H1 (cell line): ENCODE measurements around the gene TSPAN1. TPM values are rescaled to one million over a fixed set of nuclear protein-coding genes. Genes with fewer than 3 reads are reported as not detected.
A peak's percentile ranks its signal among the peaks of the same experiment; 100 is the strongest.

Experiments
- CTCF ChIA-PET: fragments of 300-600 bp; sonication (Branson Sonifier 250); formaldehyde crosslinking; loops from one replicate; lab custom pipeline; 2021; ENCODE audit not compliant: partially characterized antibody; lab: Charles Lee
- POLR2A ChIA-PET: fragments of 300-600 bp; sonication (Branson Sonifier 250); formaldehyde crosslinking; loops from one replicate; lab custom pipeline; 2021; ENCODE audit warnings: inconsistent platforms; ENCODE audit not compliant: partially characterized antibody; lab: Charles Lee
- DNase-seq, 2 experiments: peaks; one replicate each; pipeline versions ENCODE4 v3.0.0 to v3.0.0-alpha.2; 2010 to 2022; ENCODE audit warnings: low spot score in 2 of 2, low read depth in 1 of 2, mixed read lengths in 1 of 2
- FAIRE-seq: peaks from 2 replicates; lab custom pipeline; 2011; peaks lifted over from hg19 to GRCh38; lab: Jason Lieb, UNC
- H2AFZ ChIP-seq: 2 replicates; pipeline ENCODE4 v1.8.1; 2012; ENCODE audit warnings: low read length, inconsistent platforms
- H2AK5ac ChIP-seq: 2 replicates; pipeline ENCODE4 v1.6.1; 2013; ENCODE audit warnings: low read depth, low read length
- H2BK120ac ChIP-seq: replicated peaks from 2 replicates; pipeline ENCODE3; 2013; ENCODE audit warnings: low read depth, low read length, inconsistent platforms
- H2BK12ac ChIP-seq: 2 replicates; pipeline ENCODE4 v1.6.1; 2013; ENCODE audit warnings: low read depth, low read length
- H2BK15ac ChIP-seq: 2 replicates; pipeline ENCODE4 v1.6.1; 2013; ENCODE audit warnings: low read length
- H2BK20ac ChIP-seq: 2 replicates; pipeline ENCODE4 v1.6.1; 2013; ENCODE audit warnings: low read length
- H2BK5ac ChIP-seq: 2 replicates; pipeline ENCODE4 v1.6.1; 2013; ENCODE audit warnings: low read depth, low read length
- H3K14ac ChIP-seq: 2 replicates; pipeline ENCODE4 v1.6.1; 2013; ENCODE audit warnings: inconsistent platforms; ENCODE audit not compliant: insufficient read length
- H3K18ac ChIP-seq: 2 replicates; pipeline ENCODE4 v1.6.1; 2013; ENCODE audit warnings: low read length; ENCODE audit errors: extremely low read depth
- H3K23ac ChIP-seq: 2 replicates; pipeline ENCODE4 v1.6.1; 2013; ENCODE audit warnings: inconsistent platforms; ENCODE audit not compliant: insufficient read length
- H3K23me2 ChIP-seq: 2 replicates; pipeline ENCODE4 v1.6.1; 2013; ENCODE audit warnings: low read depth, low read length
- H3K27ac ChIP-seq: 2 replicates; pipeline ENCODE4 v1.6.1; 2011; ENCODE audit warnings: low read depth, low read length, inconsistent platforms
- H3K27me3 ChIP-seq, 4 experiments: replicated peaks in 1 of 4; 1 replicate in 1 of 4; 2 replicates in 3 of 4; pipeline versions ENCODE4 v1.6.1 to v1.8.1; 2011 to 2013; ENCODE audit warnings: low read length in 3 of 4, mild to moderate bottlenecking in 3 of 4, inconsistent platforms in 2 of 4, mixed read lengths in 2 of 4, moderate library complexity in 1 of 4; ENCODE audit not compliant: control insufficient read depth in 3 of 4, insufficient read depth in 3 of 4; ENCODE audit errors: extremely low read depth in 1 of 4
- H3K36me3 ChIP-seq, 4 experiments: 2 replicates each; pipeline versions ENCODE4 v1.6.1 to v1.8.1; 2011 to 2013; ENCODE audit warnings: mild to moderate bottlenecking in 4 of 4, low read length in 3 of 4, moderate library complexity in 2 of 4, control low read depth in 1 of 4, inconsistent platforms in 1 of 4; ENCODE audit not compliant: insufficient read depth in 4 of 4, control insufficient read depth in 2 of 4
- H3K4ac ChIP-seq: replicated peaks from 2 replicates; pipeline ENCODE3; 2013; ENCODE audit warnings: low read length, low read depth, mixed read lengths, inconsistent platforms; ENCODE audit not compliant: insufficient read length
- H3K4me1 ChIP-seq, 4 experiments: replicated peaks in 1 of 4; 1 replicate in 1 of 4; 2 replicates in 3 of 4; pipeline versions ENCODE4 v1.6.1 to v1.8.1; 2011 to 2013; ENCODE audit warnings: low read length in 3 of 4, inconsistent platforms in 2 of 4, mixed read lengths in 1 of 4; ENCODE audit not compliant: insufficient read depth in 4 of 4, control insufficient read depth in 3 of 4
- H3K4me2 ChIP-seq, 2 experiments: 2 replicates each; pipeline versions ENCODE4 v1.6.1 to v1.8.1; 2011 to 2013; ENCODE audit warnings: low read depth in 2 of 2, low read length in 2 of 2, control low read depth in 1 of 2, inconsistent platforms in 1 of 2, mild to moderate bottlenecking in 1 of 2; ENCODE audit not compliant: insufficient read depth in 1 of 2
- H3K4me3 ChIP-seq, 4 experiments: fragments of 200-600, 300-600 bp in 1 of 4; sonication (generic), shearing (Covaris generic), sonication (Bioruptor Twin) in 1 of 4; 2 replicates each; pipeline versions ENCODE4 v1.5.1 to v1.8.1; 2011 to 2016; ENCODE audit warnings: low read length in 4 of 4, low read depth in 3 of 4, control low read depth in 2 of 4, inconsistent platforms in 2 of 4, mild to moderate bottlenecking in 2 of 4, mixed read lengths in 1 of 4, moderate library complexity in 1 of 4; ENCODE audit not compliant: insufficient read depth in 2 of 4; ENCODE audit errors: extremely low read depth in 1 of 4
- H3K56ac ChIP-seq: replicated peaks from 2 replicates; pipeline ENCODE3; 2013; ENCODE audit warnings: low read depth, mild to moderate bottlenecking, mixed read lengths, low read length, inconsistent platforms; ENCODE audit not compliant: insufficient read length
- H3K79me1 ChIP-seq: 2 replicates; pipeline ENCODE4 v1.6.1; 2013; ENCODE audit warnings: low read depth, low read length, control low read depth
- H3K79me2 ChIP-seq, 2 experiments: 2 replicates each; pipeline versions ENCODE4 v1.6.1 to v1.8.1; 2012 to 2013; ENCODE audit warnings: low read length in 2 of 2, mild to moderate bottlenecking in 2 of 2, inconsistent platforms in 1 of 2; ENCODE audit not compliant: insufficient read depth in 2 of 2, control insufficient read depth in 1 of 2
- H3K9ac ChIP-seq, 4 experiments: replicated peaks in 1 of 4; 1 replicate in 1 of 4; 2 replicates in 3 of 4; pipeline versions ENCODE4 v1.6.1 to v1.8.1; 2011 to 2013; ENCODE audit warnings: low read depth in 3 of 4, low read length in 3 of 4, control low read depth in 2 of 4, mild to moderate bottlenecking in 2 of 4, moderate library complexity in 2 of 4, inconsistent platforms in 1 of 4; ENCODE audit errors: extremely low read depth in 1 of 4
- H3K9me3 ChIP-seq, 2 experiments: 2 replicates each; pipeline versions ENCODE4 v1.6.1 to v1.8.1; 2012 to 2013; ENCODE audit warnings: mild to moderate bottlenecking in 2 of 2, moderate library complexity in 2 of 2, control low read depth in 1 of 2, inconsistent platforms in 1 of 2, low read depth in 1 of 2, low read length in 1 of 2, mixed read lengths in 1 of 2; ENCODE audit not compliant: insufficient read depth in 2 of 2
- H4K20me1 ChIP-seq, 2 experiments: replicated peaks in 1 of 2; 2 replicates each; pipeline versions ENCODE3 to v1.8.1; 2011 to 2013; ENCODE audit warnings: inconsistent platforms in 2 of 2, low read length in 2 of 2, mild to moderate bottlenecking in 1 of 2; ENCODE audit not compliant: insufficient read depth in 2 of 2, control insufficient read depth in 1 of 2
- H4K5ac ChIP-seq: 2 replicates; pipeline ENCODE4 v1.6.1; 2013; ENCODE audit warnings: low read length, low read depth, mixed read lengths, inconsistent platforms; ENCODE audit not compliant: insufficient read length
- H4K8ac ChIP-seq: 2 replicates; pipeline ENCODE4 v1.8.0; 2013; ENCODE audit warnings: mild to moderate bottlenecking, moderate library complexity, low read length, inconsistent platforms; ENCODE audit not compliant: insufficient read depth; ENCODE audit errors: extremely low read depth
- H4K91ac ChIP-seq: replicated peaks from 2 replicates; pipeline ENCODE3; 2013; ENCODE audit warnings: low read length, mixed read lengths, inconsistent platforms; ENCODE audit not compliant: insufficient read length
- BRCA1 ChIP-seq: IDR thresholded peaks from 2 replicates; pipeline ENCODE4 v1.6.1; 2012; ENCODE audit warnings: low read depth, low read length, improper control_type of control experiment
- CHD1 ChIP-seq: IDR thresholded peaks from 2 replicates; pipeline ENCODE4 v1.6.1; 2012; ENCODE audit warnings: low read depth, low read length, improper control_type of control experiment
- WGBS, 2 experiments: shearing (Covaris generic) in 1 of 2; methylation state at CpG; one replicate each; pipeline versions ENCODE4 v1.1.6 to v1.1.7; 2013 to 2015; ENCODE audit warnings: low lambda C conversion rate in 2 of 2, mixed read lengths in 2 of 2, inconsistent platforms in 1 of 2, low coverage in 1 of 2, missing lambda C conversion rate in 1 of 2; ENCODE audit not compliant: insufficient replicate concordance in 2 of 2, insufficient coverage in 1 of 2, insufficient read length in 1 of 2; ENCODE audit errors: extremely low coverage in 1 of 2, missing lambda C conversion rate in 1 of 2; 5-methylcytosine and 5-hydroxymethylcytosine counted together
- polyA plus RNA-seq, 7 experiments: library from polyadenylated mRNA; depleted of rRNA in 3 of 7; stranded (reverse) in 5 of 7; unstranded in 2 of 7; fragments of >200 nt in 5 of 7; fragments of 200-250 nt in 2 of 7; gene quantifications; 1 replicate in 5 of 7; 2 replicates in 1 of 7; 4 replicates in 1 of 7; pipeline versions ENCODE4 v1.2.1 to v1.2.3, GENCODE V29; 2011 to 2013; ENCODE audit warnings: missing spikeins in 2 of 7, mixed read lengths in 2 of 7
- total RNA-seq: library from RNA; stranded (reverse); fragmentation: NEBNext Ultra II Directional; extraction: Animal tissue kit (Norgen Biotek cat#: 25700); gene quantifications from 2 replicates; pipeline ENCODE4 v1.2.1, GENCODE V29; 2021

The TSPAN1 gene
- total and polyA plus RNA-seq, 2 of the 8 experiments (the other 6 are each of a cell fraction or from before 2014, with no cell fraction given), result 0.05 TPM; not detected in 1

DNA sequence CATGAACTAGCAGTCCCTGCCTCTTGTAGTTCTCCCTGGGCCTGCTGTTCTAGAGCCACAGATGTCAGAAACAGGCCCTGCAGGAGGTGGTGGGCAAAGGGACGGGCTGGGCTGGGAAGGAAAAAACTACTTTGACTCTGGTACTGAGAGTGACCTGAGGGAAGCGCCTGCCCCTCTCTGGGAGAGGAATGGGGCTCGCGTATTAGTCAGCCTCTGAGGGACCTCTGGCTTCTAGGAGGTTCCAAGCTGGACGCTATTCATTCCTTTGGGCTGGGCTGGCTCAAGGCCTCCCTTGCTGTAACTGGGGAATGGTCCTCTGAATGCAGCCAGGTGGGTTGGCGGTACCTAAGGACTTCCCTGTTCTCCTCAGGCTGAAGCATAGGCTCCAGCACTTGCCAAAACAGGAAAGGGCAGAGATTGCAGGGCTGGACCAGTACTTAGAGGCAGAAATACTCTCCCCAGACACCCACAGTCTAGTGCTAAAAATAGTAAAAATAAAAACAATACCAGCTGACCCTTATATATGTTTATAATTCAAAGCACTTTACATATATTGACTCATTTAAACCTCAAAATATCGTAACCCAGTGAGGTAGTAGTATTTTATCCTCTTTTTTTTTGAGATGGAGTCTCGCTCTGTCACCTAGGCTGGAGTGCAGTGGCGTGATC is 16.3 kb downstream of the TSPAN1 start:
- Histone ChIP-seq H2BK15ac (no peak overlapping the region), H3K27ac (no peak overlapping the region), H2BK120ac (no peak overlapping the region), H3K14ac (no peak overlapping the region), H3K23me2 (no peaks in the 10 kb centered on the region), H2AFZ (no peak overlapping the region), H3K79me2 (no peaks in the 10 kb centered on the region), H3K36me3 (peaks cover 0 to 11% (median 8%) of the 10 kb centered on the region in 4 experiments; a peak in 5 of 8 replicates), H3K4me2 (no peak overlapping the region), H3K4ac (no peak overlapping the region), H3K9ac (peak overlapping the region in 1 of 4 experiments; percentile 37; a peak in 2 of 7 replicates), H3K9me3 (no peaks in the 10 kb centered on the region), H3K56ac (no peak overlapping the region), H2BK20ac (no peak overlapping the region), H3K18ac (no peak overlapping the region), H3K27me3 (no peaks in the 10 kb centered on the region), H3K23ac (no peak overlapping the region), H3K79me1 (no peaks in the 10 kb centered on the region), H2BK5ac (no peak overlapping the region), H4K20me1 (peaks cover 0 to 3% of the 10 kb centered on the region in 2 experiments), H2AK5ac (no peak overlapping the region), H2BK12ac (no peak overlapping the region), H4K8ac (no peak overlapping the region), H4K5ac (no peak overlapping the region), H4K91ac (no peak overlapping the region), H3K4me3 (no peak overlapping the region), H3K4me1 (no peaks in the 10 kb centered on the region)
- CTCF ChIA-PET, result interaction anchor here (0.7 to 5.2 kb wide), 4 partner anchors 10 to 154 kb away, joined by 4 to 34 read pairs (median 9); no protein-coding TSS in a partner anchor
- POLR2A ChIA-PET, result interaction anchor here (0.9 to 1.6 kb wide), 2 partner anchors 8 to 10 kb away, joined by 3 to 5 read pairs; no protein-coding TSS in a partner anchor
- no peak for DNase-seq
- no peak for FAIRE-seq
- 92% methylated on average over 9 of the region's 9 CpGs; no CpG with 5 or more reads in 1 of the 2 experiments for WGBS, 2 experiments
- TF ChIP-seq BRCA1 (no peak), CHD1 (no peak)
